Neutrophil (primary cell): Measurements from ENCODE around the gene KDM5B.

ENCODE experiments used
- H3K27ac ChIP-seq: fragments of 200-600 bp; sonication (generic); 2 replicates; pipeline ENCODE4 v1.5.1; 2016; ENCODE audit warnings: mild to moderate bottlenecking, moderate library complexity
- H3K27me3 ChIP-seq: fragments of 200-600 bp; sonication (generic); 2 replicates; pipeline ENCODE4 v1.6.0; 2016; ENCODE audit warnings: mild to moderate bottlenecking
- H3K36me3 ChIP-seq: fragments of 200-600 bp; sonication (generic); 2 replicates; pipeline ENCODE4 v1.5.1; 2017
- H3K4me1 ChIP-seq, 2 experiments: fragments of 200-600 bp in 1 of 2; sonication (generic) in 1 of 2; 1 replicate in 1 of 2; 2 replicates in 1 of 2; pipeline versions ENCODE4 v1.5.1 to v1.6.1; 2013 to 2016; ENCODE audit warnings: low read depth in 1 of 2, low read length in 1 of 2, mild to moderate bottlenecking in 1 of 2, moderate library complexity in 1 of 2; ENCODE audit not compliant: control insufficient read depth in 1 of 2, insufficient read depth in 1 of 2
- H3K4me3 ChIP-seq, 2 experiments: fragments of 200-600 bp in 1 of 2; sonication (generic) in 1 of 2; 1 replicate in 1 of 2; 2 replicates in 1 of 2; pipeline ENCODE4 v1.5.1; 2013 to 2016; ENCODE audit warnings: low read depth in 1 of 2, low read length in 1 of 2, mild to moderate bottlenecking in 1 of 2, moderate library complexity in 1 of 2
- H3K9me3 ChIP-seq: fragments of 200-600 bp; sonication (generic); 2 replicates; pipeline ENCODE4 v1.5.1; 2016
- TF ChIP-seq, protein P1 (sequence below): fragments of 200-600 bp; sonication (generic); IDR thresholded peaks from 2 replicates; pipeline ENCODE4 v1.5.1; 2016; ENCODE audit warnings: antibody characterized with exemption

Gene KDM5B

DNA sequence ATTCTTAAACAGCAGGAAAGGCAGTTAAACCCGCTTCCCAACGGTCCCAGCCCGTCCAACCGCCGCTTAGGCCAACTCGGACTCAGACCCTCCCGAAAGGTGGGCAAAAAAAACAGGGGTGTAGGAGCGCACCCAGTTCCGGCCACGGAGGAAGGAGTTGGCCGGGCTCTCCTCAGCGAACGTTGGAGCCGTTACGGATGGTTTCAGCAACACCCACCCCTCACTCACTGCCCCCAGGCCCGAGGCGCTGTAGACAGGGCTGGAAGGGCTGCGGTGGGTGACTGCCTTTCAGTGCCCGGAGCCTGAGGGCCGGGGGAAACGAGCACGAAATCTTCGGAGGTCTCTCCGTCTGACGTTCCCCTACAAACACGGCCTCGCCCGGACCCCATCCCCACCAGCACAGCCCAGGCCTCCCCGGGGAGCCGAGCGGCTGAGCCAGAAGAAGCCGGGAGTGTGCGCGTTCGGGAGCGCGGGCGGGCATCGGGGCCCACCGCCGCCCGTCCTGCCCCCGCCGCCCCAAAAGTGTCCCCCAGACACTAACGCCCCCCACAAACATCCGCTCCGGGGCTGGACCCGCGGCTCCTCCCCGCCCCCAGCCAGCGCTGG lies 1.3 kb downstream of the KDM5B start:
- no peaks in the 10 kb centered on the region for H3K36me3 ChIP-seq
- H3K27me3 ChIP-seq = peaks cover 7% of the 10 kb centered on the region
- no peaks in the 10 kb centered on the region for H3K9me3 ChIP-seq
- TF ChIP-seq, protein P1, sequence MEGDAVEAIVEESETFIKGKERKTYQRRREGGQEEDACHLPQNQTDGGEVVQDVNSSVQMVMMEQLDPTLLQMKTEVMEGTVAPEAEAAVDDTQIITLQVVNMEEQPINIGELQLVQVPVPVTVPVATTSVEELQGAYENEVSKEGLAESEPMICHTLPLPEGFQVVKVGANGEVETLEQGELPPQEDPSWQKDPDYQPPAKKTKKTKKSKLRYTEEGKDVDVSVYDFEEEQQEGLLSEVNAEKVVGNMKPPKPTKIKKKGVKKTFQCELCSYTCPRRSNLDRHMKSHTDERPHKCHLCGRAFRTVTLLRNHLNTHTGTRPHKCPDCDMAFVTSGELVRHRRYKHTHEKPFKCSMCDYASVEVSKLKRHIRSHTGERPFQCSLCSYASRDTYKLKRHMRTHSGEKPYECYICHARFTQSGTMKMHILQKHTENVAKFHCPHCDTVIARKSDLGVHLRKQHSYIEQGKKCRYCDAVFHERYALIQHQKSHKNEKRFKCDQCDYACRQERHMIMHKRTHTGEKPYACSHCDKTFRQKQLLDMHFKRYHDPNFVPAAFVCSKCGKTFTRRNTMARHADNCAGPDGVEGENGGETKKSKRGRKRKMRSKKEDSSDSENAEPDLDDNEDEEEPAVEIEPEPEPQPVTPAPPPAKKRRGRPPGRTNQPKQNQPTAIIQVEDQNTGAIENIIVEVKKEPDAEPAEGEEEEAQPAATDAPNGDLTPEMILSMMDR = no peak
- peak overlapping the region; percentile 93 to 96 for H3K4me3 ChIP-seq
- peak overlapping the region; percentile 89 for H3K27ac ChIP-seq
- peaks cover 66 to 80% of the 10 kb centered on the region in 2 experiments for H3K4me1 ChIP-seq

DNA sequence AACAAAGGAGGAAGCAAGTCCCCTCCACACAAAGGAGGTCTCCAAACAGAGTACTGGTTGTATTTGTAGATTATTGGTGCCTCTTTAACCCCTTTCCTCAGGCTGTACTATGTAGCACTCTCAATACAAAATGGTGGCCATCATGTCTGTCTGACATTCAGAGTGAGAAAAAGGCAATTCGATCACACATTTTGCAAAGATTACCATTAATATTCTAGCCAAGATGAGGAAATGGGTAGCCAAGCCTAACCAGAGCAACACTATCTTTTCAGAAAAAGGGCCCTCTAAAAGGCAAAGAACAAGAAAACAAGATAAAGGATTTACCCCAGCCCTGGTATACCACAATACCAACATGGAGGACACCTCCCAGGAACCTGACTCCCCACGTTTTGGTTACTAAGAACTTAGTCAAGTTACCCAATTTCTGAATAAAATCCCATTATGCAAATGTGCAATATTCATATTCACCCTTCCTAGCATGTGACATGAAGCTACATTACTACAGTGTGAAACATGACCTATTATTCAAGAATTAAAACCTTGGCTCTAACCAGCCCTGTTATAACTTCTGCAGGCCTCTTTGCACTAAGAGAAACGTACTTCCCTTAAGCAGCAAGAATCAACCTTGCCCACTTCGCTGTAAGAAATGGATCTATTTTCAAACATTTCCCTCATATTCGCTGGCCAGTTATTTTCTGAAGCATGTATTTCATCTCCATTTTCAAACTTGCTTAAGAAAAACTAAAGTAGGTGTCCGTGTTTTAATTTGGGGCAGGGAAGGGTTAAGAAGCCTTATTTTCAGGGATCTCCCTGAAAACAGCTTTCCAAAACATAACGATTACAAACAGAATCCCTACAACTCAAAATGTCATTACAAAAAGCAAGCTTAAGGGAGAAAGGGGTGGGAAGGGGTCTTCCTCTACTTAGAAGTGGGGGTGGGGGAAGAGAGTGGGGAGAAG lies 2.1 kb downstream of the KDM5B start:
- Histone ChIP-seq H3K27ac (peak overlapping the region; percentile 89), H3K4me1 (peaks cover 60 to 73% of the 10 kb centered on the region in 2 experiments), H3K27me3 (no peaks in the 10 kb centered on the region), H3K9me3 (no peaks in the 10 kb centered on the region), H3K4me3 (peak overlapping the region; percentile 93 to 96), H3K36me3 (no peaks in the 10 kb centered on the region)
- TF ChIP-seq, protein P1 = no peak

DNA sequence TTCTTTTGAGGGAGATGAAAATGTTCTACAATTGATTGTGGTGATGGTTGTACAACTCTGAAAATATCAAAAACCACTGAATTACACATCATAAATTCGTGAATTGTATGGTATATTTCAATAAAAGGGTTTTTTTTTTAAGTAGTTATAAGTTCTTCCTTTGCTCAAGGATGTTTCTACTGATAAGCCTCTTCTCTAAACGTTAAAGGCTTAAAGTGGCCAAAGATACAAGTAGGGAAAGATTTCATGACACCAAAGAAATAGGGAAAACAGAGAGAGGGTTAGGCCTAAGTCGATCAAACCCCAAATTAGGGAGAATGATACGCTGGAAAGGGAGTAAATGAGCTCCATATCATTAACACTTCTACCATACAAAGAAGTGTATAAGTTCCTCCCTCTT lies 4.1 kb downstream of the KDM5B start:
- Histone ChIP-seq H3K36me3 (no peaks in the 10 kb centered on the region), H3K27me3 (no peaks in the 10 kb centered on the region), H3K9me3 (no peaks in the 10 kb centered on the region), H3K4me1 (peaks cover 46 to 59% of the 10 kb centered on the region in 2 experiments), H3K27ac (peak overlapping the region; percentile 64), H3K4me3 (no peak overlapping the region)
- TF ChIP-seq, protein P1 = no peak

DNA sequence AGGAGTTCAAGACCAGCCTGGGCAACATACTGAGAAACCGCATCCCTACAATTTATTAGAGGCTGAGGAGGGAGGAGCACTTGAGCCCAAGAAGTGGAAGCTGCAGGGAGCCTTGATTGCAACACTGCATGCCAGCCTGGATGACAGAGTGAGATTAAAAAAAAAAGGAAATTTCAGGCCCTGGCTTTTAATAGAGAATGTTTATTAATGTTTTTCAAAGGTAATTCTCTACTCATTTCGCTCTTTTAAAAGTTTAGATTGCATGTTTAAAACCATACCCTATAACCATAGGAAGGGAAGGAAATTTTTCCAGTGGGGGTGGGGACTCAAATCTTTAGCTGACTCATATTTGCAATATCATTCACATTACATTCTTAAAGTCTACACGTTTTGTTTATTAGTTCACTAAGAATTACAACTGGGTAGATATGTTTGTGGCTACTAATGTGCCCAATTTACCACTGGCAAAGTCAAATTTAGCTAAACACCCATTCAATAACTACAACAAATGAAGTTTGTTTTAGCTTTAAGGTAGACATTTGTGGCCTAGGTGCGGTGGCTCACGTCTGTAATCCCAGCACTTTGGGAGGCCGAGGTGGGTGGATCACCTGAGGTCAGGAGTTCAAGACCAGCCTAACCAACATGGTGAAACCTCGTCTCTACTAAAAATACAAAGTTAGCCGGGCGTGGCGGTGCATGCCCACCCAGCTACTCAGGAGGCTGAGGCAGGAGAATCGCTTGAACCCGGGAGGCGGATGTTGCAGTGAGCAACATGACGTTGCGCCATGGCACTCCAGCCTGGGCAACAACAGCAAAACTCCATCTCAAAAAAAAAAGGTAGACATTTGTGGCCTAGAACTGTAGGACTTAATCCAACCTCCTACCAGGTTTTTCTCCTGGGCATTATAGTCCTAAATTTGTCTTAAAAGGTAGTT lies 5.0 kb downstream of the KDM5B start:
- H3K4me1 ChIP-seq = peaks cover 40 to 51% of the 10 kb centered on the region in 2 experiments
- no peaks in the 10 kb centered on the region for H3K36me3 ChIP-seq
- H3K9me3 ChIP-seq = no peaks in the 10 kb centered on the region
- peak overlapping the region; percentile 64 for H3K27ac ChIP-seq
- no peaks in the 10 kb centered on the region for H3K27me3 ChIP-seq
- H3K4me3 ChIP-seq = no peak overlapping the region
- TF ChIP-seq, protein P1 = no peak

DNA sequence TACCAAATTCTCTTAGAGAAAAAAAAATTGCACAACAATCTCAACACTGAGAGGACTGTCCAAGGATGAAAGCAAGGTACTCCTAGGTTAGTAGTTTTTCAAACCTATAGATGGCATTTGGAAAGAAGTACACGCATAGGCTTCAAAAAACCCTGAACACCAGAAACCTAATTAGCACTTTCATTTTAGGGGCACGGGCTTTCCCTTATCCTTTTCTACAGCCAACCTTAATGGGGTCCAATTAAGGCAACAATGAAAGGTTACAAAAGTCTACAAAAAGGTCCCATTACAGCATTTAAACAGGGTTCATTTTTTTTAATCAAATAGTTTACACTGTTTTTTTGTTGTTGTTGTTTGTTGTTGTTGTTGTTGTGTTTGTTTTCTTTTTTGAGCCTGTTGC lies 6.2 kb downstream of the KDM5B start:
- Histone ChIP-seq H3K27me3 (no peaks in the 10 kb centered on the region), H3K9me3 (no peaks in the 10 kb centered on the region), H3K27ac (peak overlapping the region; percentile 64), H3K4me1 (peaks cover 40 to 42% of the 10 kb centered on the region in 2 experiments), H3K4me3 (no peak overlapping the region), H3K36me3 (no peaks in the 10 kb centered on the region)
- TF ChIP-seq, protein P1 = no peak
